ENCODE measurements around the gene MICAL1. TPM values are rescaled to one million over a fixed set of nuclear protein-coding genes. Genes with fewer than 3 reads are reported as not detected.

Gene MICAL1
- total RNA-seq, 2 experiments from 2014 or later: 106 to 107 TPM

GRCh38 chr6:109449064-109449794 is 6.3 kb downstream of the MICAL1 start:
- intact Hi-C loops (cut with DNase I, micrococcal nuclease): no loop called here
- H3K9me3 Mint-ChIP-seq: no peaks in the 10 kb centered on the region
- ChIA-PET POLR2A (interaction anchor here (0.5 to 3.2 kb wide), 3 partner anchors 8 to 917 kb away, joined by 3 to 25 read pairs (median 11); partner anchors contain the start of genes CD164, PPIL6 and SMPD2), CTCF (no interaction called here)
- H3K4me1 Mint-ChIP-seq (ENCODE audit: low read depth): peaks cover 51% of the 10 kb centered on the region
- Histone ChIP-seq H3K36me3 (ENCODE audit: insufficient read depth, low read length) (peaks cover 52% of the 10 kb centered on the region), H3K4me1 (ENCODE audit: insufficient read depth, low read length) (peaks cover 61% of the 10 kb centered on the region), H3K27ac (ENCODE audit: low read depth in 1 of 2, low read length in 2 of 2) (peak overlapping the region in 1 of 2 donors; percentile 47), H3K27me3 (ENCODE audit: control insufficient read depth in 1 of 2, insufficient read depth in 2 of 2, low read length in 2 of 2) (no peaks in the 10 kb centered on the region), H3K4me3 (ENCODE audit: low read length) (no peak overlapping the region), H3K9me3 (ENCODE audit: control insufficient read depth in 1 of 2, insufficient read depth in 1 of 2, low read length in 2 of 2) (no peaks in the 10 kb centered on the region)
- DNase-seq (peak in 1 of 14 experiments; percentile 17), ATAC-seq (ENCODE audit: poor library complexity) (no peak)
- no peak overlapping the region for H3K4me3 Mint-ChIP-seq
- H3K27ac Mint-ChIP-seq: peak overlapping the region; percentile 79
- TF ChIP-seq, protein P1, sequence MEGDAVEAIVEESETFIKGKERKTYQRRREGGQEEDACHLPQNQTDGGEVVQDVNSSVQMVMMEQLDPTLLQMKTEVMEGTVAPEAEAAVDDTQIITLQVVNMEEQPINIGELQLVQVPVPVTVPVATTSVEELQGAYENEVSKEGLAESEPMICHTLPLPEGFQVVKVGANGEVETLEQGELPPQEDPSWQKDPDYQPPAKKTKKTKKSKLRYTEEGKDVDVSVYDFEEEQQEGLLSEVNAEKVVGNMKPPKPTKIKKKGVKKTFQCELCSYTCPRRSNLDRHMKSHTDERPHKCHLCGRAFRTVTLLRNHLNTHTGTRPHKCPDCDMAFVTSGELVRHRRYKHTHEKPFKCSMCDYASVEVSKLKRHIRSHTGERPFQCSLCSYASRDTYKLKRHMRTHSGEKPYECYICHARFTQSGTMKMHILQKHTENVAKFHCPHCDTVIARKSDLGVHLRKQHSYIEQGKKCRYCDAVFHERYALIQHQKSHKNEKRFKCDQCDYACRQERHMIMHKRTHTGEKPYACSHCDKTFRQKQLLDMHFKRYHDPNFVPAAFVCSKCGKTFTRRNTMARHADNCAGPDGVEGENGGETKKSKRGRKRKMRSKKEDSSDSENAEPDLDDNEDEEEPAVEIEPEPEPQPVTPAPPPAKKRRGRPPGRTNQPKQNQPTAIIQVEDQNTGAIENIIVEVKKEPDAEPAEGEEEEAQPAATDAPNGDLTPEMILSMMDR (IDR thresholded peaks at IDR 0.05): no peak
- no peaks in the 10 kb centered on the region for H3K27me3 Mint-ChIP-seq
- H3K36me3 Mint-ChIP-seq (ENCODE audit: low read depth): peaks cover 70% of the 10 kb centered on the region

DNA sequence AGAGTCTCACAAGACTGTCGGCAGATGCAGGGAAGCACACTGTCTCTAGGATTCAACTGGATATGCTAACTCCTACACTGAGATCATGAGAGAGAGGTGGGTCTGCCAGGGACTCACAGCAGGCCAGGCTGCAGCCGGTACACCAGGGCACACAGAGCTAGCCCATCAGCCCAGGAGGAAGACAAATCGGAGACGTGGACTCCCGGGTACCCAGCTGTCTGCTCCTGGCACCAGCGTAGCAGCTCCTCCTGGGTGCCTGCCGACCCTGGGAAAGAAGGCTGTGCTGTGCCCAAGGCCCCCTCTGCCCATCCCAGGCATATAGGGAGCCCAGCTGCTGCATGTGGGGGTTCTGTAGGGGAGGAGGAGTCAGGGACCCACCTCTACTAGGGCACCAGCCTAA is 7.0 kb downstream of the MICAL1 start:
- no peaks in the 10 kb centered on the region for H3K27me3 Mint-ChIP-seq
- H3K4me3 Mint-ChIP-seq: peak overlapping the region; percentile 48
- Histone ChIP-seq H3K4me3 (ENCODE audit: low read length) (no peak overlapping the region), H3K36me3 (ENCODE audit: insufficient read depth, low read length) (peaks cover 55% of the 10 kb centered on the region), H3K27me3 (ENCODE audit: control insufficient read depth in 1 of 2, insufficient read depth in 2 of 2, low read length in 2 of 2) (no peaks in the 10 kb centered on the region), H3K27ac (ENCODE audit: low read depth in 1 of 2, low read length in 2 of 2) (no peak overlapping the region), H3K4me1 (ENCODE audit: insufficient read depth, low read length) (peaks cover 58% of the 10 kb centered on the region), H3K9me3 (ENCODE audit: control insufficient read depth in 1 of 2, insufficient read depth in 1 of 2, low read length in 2 of 2) (no peaks in the 10 kb centered on the region)
- TF ChIP-seq, protein P1 (IDR thresholded peaks at IDR 0.05): no peak
- H3K9me3 Mint-ChIP-seq: no peaks in the 10 kb centered on the region
- peak in 1 of 14 experiments; percentile 20 for DNase-seq
- H3K27ac Mint-ChIP-seq: peak overlapping the region; percentile 79
- H3K4me1 Mint-ChIP-seq (ENCODE audit: low read depth): peaks cover 46% of the 10 kb centered on the region
- intact Hi-C loops (cut with DNase I, micrococcal nuclease): no loop called here
- H3K36me3 Mint-ChIP-seq (ENCODE audit: low read depth): peaks cover 71% of the 10 kb centered on the region
- ATAC-seq (ENCODE audit: poor library complexity): no peak
- ChIA-PET POLR2A (interaction anchor here (0.6 to 3.2 kb wide), 3 partner anchors 8 to 353 kb away, joined by 3 to 25 read pairs (median 11); partner anchors contain the start of genes CD164, CEP57L1, PPIL6 and SMPD2), CTCF (no interaction called here)

GRCh38 chr6:109447878-109448555 is 7.6 kb downstream of the MICAL1 start:
- Mint-ChIP-seq H3K4me3 (peak overlapping the region; percentile 48), H3K27ac (peak overlapping the region; percentile 79), H3K36me3 (ENCODE audit: low read depth) (peaks cover 72% of the 10 kb centered on the region), H3K27me3 (no peaks in the 10 kb centered on the region), H3K4me1 (ENCODE audit: low read depth) (peaks cover 48% of the 10 kb centered on the region), H3K9me3 (no peaks in the 10 kb centered on the region)
- DNase-seq (peak in 1 of 14 experiments; percentile 49), ATAC-seq (ENCODE audit: poor library complexity) (no peak)
- Histone ChIP-seq H3K27ac (ENCODE audit: low read depth in 1 of 2, low read length in 2 of 2) (no peak overlapping the region), H3K4me3 (ENCODE audit: low read length) (no peak overlapping the region), H3K27me3 (ENCODE audit: control insufficient read depth in 1 of 2, insufficient read depth in 2 of 2, low read length in 2 of 2) (no peaks in the 10 kb centered on the region), H3K4me1 (ENCODE audit: insufficient read depth, low read length) (peaks cover 55% of the 10 kb centered on the region), H3K9me3 (ENCODE audit: control insufficient read depth in 1 of 2, insufficient read depth in 1 of 2, low read length in 2 of 2) (no peaks in the 10 kb centered on the region), H3K36me3 (ENCODE audit: insufficient read depth, low read length) (peaks cover 55% of the 10 kb centered on the region)
- ChIA-PET POLR2A (interaction anchor here (0.6 to 3.2 kb wide), 2 partner anchors 65 to 353 kb away, joined by 3 to 11 read pairs; partner anchors contain the start of genes CD164 and CEP57L1), CTCF (no interaction called here)
- TF ChIP-seq, protein P1 (IDR thresholded peaks at IDR 0.05): no peak
- intact Hi-C loops (cut with DNase I, micrococcal nuclease): no loop called here
